ENCODE results near the gene CALML6.

Gene CALML6

DNA sequence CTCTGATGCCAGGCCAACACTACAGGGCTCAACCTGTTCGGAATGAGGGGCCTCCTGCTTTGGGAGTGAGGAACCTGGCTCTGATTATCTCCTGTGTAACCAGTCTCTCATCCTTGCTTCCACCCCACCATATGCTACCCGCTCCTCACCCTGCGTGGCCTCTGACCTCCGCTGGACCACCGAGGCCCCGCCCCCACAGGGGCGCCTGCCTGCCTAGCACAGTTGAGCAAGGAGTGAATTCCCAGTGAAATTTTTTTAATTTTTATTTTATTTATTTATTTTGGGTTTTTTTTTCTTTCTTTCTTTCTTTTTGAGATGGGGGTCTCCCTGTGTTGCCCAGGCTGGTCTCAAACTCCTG, 22.3 kb upstream of the CALML6 start:
- no peak for DNase-seq

DNA sequence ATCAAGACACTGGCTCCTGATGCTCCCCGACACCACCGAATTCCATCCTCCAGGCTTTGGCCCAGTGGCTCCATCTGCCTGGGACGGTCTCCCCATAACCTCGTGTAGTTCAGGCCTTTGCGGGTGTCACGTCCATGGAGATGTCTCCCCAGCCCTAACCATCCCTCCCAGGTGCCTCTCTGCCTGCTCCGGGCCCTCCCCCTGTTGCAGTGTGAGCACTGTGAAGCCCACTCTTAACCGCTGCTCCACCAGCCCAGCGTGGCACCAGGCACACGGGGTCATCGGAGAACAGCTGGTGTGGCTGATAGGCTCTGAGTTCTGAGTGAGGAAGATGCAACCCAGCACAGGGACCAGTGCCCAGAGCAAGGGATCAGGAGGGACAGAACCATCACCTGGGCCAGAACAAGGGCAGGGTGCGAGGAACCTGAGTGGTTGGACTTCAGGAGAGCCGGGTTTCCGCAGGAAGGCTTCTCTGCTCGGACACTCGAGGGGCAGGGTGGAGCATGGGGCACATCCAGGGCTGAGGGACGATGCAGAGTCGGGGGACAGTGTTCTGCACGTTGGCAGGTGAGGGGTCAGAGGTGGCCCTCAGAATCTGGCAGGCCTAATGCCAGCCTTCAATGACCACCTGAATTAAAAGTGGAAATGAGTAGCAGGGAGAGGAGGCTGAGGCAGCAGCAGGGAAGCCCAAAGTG, 21.6 kb upstream of the CALML6 start:
- no peak for DNase-seq

DNA sequence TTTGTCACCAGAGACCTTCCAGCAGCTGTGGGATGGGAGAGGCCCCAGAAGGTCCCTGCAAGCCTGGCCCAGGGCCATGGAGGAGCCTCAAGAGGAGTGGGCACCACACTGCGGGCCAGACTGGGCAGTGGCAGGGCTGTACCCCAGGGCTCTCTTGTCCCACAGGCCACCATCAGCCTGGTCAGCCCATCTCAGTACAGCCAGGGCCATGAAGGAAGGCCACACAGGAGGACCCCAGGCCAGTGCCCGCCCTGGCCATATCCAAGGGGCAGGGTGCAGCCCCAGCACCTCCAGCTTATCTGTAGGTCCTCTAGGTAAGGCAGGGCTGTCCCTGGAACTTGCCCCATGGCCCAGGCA, 21.1 kb upstream of the CALML6 start:
- no peak for DNase-seq

DNA sequence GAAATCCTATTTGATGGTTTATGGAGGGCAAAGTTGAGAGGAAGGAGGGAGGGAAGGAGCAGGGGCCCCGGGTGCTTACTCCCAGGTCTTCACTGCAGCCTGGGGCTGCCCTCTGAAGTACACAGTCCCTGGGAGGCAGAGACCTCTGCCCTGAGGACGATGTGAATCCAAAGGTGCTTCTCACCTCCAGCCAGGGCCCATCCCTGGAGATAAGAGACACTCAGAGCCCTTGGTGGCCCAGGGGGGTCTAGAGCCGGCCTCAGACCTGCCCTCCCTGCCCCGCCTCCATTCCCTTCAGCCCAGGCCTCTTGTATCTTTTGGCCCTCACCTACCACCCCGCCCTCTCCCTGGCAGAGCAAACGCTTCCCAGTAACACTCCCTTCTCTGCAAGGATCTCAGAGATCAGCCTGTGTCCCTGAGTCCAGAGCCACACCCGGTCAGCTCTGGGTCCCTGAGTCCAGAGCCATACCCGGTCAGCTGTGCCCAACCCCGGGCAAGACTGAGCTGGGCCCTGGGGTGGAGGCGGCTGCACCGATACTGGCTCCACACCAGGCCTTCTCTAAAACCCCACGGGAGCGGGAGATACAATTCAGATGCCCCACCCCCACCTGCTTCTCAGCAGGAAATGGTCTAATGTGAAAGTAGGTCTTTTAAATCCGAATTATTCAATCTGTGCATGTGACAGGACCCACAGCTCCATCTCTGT, 20.6 kb upstream of the CALML6 start:
- DNase-seq, result no peak

DNA sequence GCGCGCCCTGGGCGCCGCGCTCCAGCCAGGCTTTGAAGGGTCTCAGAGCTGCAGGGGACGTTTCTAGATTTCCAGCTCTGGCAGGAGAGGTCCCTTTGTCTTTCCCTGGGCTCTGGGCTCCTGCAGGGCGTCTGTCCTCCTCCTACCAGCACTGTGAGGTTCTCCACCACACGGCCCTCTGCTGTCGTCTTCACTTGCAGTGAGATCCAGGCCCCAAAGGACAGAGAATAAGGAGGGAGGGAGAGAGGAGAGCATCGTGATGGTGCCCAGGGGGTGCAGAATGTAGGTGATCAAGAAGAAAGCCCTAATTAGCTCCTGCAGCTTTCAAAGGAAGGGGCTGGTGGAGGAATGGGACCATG, 20.0 kb upstream of the CALML6 start:
- no peak for DNase-seq

DNA sequence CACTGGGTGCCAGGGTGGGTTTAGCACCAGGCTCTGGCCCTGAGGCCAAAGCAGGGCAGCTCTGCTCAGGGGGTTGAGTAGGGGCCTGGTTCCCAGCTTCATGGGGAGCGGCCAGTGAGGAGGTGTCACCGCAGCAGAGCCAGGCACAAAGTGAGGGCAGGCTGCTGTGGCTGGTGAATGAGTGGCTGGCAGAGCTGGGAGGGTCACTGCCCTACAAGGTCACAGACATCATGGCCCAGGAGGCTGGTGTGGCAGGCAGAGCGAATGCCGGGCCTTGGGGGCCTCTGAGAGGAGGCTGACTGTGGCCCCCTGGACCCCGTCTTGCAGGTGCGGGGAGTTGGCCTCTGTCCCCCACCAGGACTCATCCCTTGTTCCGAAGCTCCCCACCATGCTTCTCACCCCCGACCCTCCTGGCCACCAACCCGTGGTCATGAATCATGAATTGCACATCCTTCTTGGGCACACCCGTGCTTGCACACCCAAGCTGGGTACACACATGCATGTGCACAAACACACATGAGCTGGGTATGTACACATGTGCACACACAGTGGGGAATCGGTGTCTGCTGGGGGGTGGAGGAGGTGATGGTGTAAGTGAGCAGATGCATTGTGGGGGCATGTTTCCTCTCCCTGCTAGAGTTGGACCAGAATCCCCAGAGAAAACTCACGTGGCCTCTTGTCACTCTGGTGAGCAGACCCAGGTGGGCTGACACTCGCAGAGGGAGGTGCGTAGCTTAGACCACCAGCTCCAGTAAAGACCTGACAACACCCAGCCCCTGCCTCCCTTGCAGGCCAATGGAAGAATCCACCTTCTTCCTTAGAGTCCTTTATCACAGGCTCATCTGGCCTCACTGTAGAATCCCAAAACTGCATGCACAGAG, 19.4 kb upstream of the CALML6 start:
- DNase-seq, result no peak

DNA sequence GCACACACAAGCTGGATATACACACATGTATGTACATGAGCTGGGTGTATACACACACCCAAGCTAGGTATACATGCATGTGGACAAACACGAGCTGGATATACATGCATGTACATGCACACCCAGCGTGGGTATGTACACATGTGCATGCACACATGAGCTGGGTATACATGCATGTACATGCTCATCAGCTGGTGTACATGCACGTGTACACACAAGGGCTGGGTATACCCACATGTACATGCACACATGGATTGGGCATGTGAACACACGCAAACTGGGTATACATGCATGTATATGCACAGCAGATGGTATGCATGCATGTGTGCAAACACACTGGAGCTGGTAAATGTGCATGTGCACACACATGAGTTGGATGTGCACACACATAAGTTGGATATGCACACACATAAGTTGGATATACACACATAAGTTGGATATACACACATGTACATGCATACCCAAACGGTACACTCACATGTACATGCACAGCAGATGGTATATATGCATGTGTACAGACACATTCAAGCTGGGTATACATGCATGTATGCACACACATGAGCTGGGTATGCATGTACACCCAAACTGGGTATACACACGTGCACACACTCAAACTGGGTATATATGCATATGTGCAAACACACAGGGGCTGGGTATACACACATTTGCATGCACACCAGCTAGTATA, 16.7 kb upstream of the CALML6 start:
- no peak for DNase-seq

DNA sequence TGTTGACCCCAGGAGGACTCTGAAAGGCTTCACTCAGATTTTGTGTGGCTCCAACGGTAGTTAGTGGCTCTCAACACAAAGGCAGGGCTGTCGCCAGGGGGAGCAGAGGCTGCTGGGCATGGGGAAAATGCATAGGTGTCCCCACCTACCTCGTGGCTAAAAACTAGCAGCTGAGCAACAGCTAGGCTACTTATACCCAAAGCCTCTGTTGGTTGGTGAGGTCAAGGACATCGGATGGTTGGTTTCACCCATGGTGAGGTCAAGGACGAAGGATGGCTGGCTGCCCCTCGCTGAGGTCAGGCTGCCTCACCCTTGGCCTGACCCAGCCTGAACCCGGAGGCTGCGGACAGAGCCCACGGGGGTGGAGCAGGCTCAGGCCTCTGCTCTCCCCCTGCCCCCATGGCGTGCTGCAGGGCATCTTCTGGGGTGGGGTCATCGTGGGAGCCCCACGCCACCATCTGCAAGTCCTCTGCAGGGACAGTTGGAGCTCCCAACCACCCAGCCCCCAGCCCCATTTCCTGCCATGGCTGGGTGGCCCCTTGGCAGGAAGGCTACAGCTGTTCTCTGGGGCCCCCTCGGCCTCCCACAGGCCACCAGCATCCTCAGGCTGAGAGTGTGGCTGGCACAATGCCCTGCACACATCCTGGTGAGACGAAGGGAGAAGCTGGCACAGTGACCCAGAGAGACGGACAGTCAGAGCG, 15.6 kb upstream of the CALML6 start:
- DNase-seq, result peak; percentile 55 to 57

DNA sequence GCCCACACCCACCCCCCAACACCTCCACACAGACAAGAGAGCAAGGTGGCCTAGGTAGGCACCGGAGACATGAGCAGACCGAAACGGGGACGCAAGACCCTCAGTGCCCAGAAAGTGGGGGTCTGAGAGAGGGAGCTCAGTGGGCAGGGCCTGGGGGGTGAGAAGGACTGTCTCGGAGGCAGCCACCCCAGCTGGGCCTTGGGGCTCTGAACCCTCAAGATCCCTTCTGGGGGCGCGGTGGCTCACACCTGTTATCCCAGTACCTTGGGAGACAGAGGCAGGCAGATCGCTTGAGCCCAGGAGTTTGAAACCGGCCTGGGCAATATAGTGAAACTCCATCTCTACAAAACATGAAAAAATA, 15.1 kb upstream of the CALML6 start:
- no peak for DNase-seq

DNA sequence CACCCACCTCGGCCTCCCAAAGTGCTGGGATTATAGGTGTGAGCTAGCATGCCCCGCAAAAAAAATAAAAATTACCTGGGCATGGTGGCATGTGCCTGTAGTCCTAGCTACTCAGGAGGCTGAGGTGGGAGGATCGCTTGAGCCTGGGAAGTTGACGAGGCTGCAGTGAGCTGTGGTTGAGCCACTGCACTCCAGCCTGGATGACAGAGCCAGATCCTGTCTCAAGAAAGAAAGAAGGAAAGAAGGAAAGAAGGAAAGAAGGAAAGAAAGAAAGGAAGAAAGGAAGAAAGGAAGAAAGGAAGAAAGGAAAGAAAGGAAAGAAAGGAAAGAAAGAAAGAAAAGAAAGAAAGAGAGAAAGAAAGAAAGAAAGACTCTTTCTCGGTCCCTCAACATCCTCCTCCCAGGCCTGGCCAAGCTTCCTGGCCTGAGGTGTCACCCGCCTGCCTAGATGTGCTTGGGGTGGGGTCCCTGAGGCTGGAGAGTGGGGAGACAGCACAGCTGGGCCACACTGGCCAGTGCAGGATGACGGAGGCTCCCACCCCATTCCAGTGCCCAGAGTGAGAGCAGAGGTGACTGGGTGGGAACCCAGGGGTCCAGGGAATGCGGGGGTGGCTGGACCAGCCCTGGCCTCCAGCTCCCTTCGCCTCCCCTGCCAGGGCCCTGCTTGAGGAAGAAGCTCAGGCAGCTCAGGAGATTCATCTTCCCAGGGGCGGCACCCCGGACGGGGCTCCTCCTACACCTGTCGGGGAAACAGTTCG, 14.0 kb upstream of the CALML6 start:
- DNase-seq, result no peak

DNA sequence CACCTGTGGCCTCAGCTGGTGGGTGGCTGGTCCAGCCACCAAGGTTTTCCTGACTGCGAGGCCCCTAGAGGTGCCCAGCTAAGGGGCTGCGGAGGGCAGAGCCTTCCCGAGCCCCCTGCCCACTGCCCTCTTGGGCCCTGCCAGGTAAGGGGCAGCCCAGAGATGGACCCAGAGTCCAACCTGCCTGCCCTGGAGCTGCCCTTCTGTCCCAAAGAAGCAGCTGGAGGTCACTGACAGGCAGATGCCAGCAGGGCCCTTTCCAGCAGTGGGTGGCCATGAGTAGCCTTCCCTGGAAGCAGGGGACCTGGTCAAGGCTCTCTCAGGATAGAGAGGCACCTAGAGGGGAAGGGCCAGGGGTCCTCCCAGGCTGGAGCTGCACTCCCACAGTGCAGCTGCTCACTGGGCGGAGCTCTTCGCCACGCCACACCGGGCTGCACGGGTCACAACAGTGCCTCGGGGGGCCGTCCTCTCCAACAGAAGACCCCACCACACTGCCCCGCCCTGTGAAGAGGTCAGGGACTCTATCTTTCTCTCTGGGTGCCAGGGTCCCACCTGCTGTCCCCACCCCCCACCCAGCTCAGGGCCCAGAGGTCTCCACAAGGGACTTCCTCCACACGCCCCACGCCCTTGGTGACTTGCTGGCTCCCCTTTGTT, 13.3 kb upstream of the CALML6 start:
- no peak for DNase-seq

DNA sequence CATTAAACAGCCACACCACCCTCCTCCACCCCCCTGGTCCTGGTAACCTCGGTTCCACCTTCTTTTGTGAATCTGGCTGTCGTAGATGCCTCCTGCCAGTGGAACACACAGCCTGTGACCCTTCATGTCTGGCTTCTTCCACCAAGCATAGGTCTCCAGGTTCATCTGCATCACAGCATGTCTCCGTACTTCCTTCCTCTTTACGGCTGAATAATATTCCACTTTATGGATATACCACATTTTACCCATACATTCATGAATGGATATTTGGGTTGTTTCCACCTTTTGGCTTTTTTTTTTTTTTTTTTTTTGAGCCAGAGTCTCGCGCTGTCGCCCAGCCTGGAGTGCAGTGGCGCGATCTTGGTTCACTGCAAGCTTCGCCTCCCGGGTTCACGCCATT, 11.8 kb upstream of the CALML6 start:
- no peak for DNase-seq

DNA sequence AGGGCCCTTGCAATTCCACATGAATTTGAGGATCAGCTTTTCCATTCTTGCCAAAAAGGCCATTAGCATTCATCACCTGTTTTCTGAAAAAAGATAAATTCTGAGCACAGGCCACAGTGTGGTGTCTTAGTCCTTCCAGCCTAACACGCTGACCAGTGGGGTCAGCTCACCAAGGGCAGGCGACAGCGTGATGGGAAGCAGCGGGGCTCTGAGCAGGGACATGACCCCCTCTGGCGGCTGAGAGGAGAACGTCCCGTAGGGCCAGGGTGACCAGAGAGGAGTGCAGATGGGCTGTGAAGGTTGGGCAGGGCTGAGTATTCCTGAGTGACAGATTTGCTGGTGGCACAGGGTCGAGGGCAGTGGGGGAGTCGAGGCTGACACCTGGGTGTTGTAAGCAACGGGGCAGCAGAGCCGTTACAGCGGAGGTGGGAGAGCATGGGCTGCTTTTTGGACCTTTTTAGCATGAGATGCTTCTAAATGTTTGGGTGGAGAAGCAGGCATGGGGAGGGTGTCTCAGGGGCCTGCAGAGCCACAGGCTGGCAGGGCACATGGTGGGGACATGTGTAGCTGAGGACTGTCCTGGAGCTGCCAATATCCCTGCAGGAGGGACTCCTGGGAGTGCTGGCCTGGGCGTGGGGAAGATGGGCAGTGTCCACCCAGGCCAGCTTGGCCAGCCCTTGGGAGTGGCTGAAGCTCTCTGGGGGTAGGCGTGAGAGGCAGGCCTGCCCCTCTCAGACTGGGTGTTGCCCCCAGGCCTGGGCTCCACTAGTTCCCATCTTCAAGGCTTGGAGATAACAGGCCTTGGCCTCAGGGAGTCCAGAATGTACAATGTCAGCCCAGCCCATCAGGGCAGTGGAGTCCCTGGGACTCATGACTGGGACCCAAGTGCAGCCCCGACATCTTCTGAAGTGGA, 8.6 kb upstream of the CALML6 start:
- peak; percentile 81 to 88 for DNase-seq

DNA sequence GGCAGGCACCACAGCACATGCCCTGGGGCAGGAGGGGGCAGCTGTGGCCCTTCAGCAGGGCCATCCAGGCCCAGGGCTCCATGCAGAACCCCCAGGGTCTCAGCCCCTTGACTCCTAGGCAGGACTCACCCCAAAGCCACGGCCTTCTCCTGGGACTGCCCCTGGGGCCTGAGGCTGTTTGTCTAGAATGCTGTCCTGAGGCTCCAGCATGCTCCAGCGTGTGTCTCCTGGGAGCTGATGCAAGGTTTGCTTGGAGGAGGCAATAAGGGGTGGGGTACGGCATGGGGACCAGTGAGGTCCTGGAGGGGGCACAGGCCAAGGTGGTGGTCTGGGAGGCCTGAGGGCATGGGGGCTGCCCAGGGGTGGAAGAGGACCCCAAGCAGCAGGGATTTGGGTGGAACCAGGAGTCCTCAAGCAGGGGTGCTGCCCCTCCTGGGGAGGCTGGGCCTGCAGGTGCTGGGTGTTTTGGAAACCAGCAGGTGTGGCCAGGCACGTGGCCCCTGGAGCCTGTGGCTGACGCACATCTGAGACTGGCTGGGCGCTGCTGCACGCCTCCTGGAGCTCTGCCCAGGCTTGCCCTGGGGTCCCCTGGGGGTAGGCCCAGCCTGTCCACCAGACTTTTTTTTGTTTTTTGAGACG, 7.8 kb upstream of the CALML6 start:
- peak; percentile 83 to 88 for DNase-seq

DNA sequence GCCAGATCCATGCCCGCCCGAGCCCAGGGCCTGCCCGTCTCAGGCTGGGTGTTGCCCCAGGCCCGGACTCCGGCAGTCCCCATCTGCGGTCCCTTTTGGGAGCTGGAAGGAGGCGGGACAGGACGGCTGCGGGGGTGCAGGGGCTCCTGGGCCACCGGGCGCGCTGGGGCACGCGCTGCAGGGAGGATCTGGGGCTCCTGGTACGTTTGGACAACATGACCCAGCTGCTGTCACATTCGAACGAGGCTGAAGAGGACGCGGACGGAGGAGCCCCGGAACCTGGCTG, 6.6 kb upstream of the CALML6 start:
- DNase-seq, result no peak

DNA sequence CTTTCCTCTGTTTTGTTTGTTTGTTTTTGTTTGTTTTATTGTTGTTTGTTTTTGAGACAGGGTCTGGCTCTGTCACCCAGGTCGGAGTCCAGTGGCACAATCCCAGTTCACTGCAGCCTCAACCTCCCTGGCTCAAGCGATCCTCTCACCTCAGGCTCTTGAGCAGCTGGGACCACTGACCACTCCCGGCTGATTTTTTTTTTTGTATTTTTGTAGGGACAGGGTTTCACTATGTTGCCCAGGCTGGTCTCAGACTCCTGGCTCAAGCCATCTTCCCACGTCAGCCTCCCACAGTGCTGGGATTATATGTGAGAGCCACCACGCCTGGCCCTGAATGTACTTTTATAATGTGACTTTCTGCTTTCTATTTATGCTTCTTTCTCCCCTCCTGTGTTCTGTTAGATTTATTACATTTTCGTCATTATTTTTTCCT, 5.0 kb upstream of the CALML6 start:
- DNase-seq, result no peak

DNA sequence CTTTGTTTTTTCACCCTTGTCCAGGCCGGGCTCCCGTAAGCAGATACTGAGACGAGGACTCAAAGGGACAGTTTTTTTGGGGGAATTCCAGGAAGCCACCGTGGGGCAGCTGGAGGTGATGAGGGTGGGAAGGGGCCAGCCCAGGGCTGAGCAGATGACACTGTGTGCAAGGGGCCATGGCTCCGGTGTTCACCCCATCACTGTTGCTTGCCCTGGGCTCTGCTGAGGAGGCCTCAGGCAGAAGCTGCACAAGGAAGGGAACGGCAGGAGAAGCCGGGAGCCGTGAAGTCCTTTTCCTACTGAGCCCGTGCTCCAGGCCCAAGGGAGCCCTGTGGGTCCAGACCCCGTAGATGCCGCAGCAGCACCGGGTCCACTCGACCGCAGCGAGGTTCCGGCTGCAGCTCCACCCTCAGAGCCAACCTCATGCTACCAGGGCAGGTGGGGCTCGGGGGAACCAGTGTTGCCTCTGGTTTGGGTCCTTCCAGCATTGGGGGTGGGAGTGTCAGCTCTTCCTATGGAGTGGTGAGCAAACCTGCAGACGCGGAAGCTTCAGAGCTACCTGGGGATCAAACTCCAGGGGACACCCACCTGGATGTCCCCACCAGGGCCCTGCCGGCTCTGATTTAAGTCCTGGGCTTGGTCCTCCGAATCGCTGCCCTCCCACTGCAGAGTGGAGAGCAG, 4.3 kb upstream of the CALML6 start:
- DNase-seq, result no peak

DNA sequence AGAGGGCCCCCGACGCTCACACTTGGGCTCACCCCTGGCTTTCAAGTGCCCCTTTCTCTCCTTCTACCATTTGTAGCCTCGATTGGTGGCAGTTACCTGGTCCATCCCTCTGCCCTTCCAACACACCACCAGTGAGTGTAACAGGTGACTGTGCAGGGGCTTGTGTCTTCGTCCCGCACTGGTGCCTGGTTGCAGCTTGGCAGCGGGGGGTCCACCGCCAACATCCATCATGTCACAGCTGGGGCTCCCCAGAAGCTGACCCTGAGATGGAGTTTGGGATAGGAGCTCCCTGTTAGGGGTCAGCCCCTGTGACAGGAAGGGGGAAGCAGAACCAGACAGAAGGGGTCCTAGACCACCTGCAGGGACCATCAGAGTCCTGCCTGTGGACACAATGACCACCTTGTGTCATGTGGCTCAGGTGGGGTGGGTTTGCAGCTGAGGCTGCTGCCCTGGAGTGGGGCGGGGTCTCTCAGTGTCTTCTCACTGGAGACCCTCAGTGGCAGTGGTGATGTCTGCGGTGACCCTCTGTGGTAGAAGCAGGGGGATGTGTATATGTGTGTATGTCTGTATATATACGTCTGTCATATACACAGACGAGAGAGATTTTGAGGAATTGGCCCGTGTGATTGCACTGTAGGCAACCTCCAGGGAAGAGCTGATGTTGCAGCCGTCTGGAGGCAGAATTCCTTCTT, 3.6 kb upstream of the CALML6 start:
- DNase-seq, result no peak

Measured in SHP77 (cell line).